ENCODE results near the gene MAST4. TPM values are rescaled to one million over a fixed set of nuclear protein-coding genes. Genes with fewer than 3 reads are reported as not detected.

Gene MAST4
- total RNA-seq, 2 donors from 2014 or later, result 11.0 to 11.5 TPM

DNA sequence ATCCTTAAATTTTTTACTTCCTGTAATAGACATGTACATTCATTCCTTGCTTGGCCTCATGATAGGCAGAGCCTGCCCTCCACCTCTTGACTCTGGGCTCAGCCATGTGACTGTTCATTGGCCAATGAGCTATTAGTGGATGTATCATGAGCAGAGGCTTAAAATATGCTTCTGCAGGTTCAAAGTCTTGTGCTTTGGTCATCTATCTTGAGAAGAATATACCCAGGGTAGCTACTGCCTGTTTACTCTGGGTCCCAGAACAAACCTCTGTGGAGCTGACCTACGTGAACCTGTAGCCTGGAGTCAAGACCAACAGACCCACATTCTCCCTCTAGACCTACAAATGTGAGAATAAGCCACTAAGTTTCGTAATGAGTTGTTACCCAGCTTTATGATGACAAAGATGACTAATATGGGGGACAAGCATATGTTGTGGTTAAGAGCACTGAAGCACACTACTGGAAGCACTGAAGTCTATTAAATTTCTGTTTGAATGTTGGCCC is 244.4 kb downstream of the MAST4 start:
- Mint-ChIP-seq H3K4me1 (peaks cover 20% of the 10 kb centered on the region), H3K27ac (no peak overlapping the region), H3K36me3 (ENCODE audit: low read depth) (no peaks in the 10 kb centered on the region), H3K4me3 (no peak overlapping the region), H3K9me3 (no peaks in the 10 kb centered on the region), H3K27me3 (ENCODE audit: insufficient read depth) (no peaks in the 10 kb centered on the region)
- Histone ChIP-seq H3K9me3 (ENCODE audit: control insufficient read depth, low read length) (no peaks in the 10 kb centered on the region), H3K27me3 (ENCODE audit: control insufficient read depth, insufficient read depth, low read length, poor library complexity, severe bottlenecking) (no peaks in the 10 kb centered on the region), H3K4me3 (ENCODE audit: low read length) (no peak overlapping the region), H3K9ac (ENCODE audit: extremely low read depth, low read length, poor library complexity, severe bottlenecking) (no peak overlapping the region), H3K27ac (ENCODE audit: low read depth, low read length) (no peak overlapping the region), H3K36me3 (ENCODE audit: control insufficient read depth, insufficient read depth, low read length) (no peaks in the 10 kb centered on the region), H3K4me1 (ENCODE audit: control insufficient read depth, insufficient read depth, low read length) (no peaks in the 10 kb centered on the region)
- DNase-seq, result no peak
- 92 to 94% methylated on average over 2 of the region's 2 CpGs for WGBS, 2 experiments (ENCODE audit: insufficient coverage in 1 of 2, insufficient read length in 1 of 2)
- TF ChIP-seq, protein P1, sequence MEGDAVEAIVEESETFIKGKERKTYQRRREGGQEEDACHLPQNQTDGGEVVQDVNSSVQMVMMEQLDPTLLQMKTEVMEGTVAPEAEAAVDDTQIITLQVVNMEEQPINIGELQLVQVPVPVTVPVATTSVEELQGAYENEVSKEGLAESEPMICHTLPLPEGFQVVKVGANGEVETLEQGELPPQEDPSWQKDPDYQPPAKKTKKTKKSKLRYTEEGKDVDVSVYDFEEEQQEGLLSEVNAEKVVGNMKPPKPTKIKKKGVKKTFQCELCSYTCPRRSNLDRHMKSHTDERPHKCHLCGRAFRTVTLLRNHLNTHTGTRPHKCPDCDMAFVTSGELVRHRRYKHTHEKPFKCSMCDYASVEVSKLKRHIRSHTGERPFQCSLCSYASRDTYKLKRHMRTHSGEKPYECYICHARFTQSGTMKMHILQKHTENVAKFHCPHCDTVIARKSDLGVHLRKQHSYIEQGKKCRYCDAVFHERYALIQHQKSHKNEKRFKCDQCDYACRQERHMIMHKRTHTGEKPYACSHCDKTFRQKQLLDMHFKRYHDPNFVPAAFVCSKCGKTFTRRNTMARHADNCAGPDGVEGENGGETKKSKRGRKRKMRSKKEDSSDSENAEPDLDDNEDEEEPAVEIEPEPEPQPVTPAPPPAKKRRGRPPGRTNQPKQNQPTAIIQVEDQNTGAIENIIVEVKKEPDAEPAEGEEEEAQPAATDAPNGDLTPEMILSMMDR (conservative IDR thresholded peaks at IDR 0.05), result no peak

DNA sequence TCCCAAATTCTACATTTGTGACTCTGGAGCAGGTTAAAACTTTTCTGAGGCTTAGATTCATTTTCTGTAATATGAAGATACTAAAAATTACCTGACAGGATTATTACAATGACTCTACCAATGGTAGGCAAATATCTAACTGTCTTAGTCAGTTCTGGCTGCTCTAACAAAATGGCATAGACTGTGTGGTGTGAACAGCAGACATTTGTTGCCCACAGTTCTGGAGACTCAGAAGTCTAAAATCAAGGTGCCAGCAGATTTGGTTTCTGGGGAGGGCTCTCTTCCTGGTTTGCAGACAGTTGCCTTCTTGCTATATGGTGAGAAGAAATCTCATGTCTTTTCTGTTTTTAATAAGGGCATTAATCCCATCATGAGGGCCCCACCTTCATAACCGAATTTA is 245.1 kb downstream of the MAST4 start:
- TF ChIP-seq, protein P1 (conservative IDR thresholded peaks at IDR 0.05), result no peak
- H3K4me3 Mint-ChIP-seq, result no peak overlapping the region
- Histone ChIP-seq H3K9me3 (ENCODE audit: control insufficient read depth, low read length) (no peaks in the 10 kb centered on the region), H3K4me3 (ENCODE audit: low read length) (no peak overlapping the region), H3K36me3 (ENCODE audit: control insufficient read depth, insufficient read depth, low read length) (no peaks in the 10 kb centered on the region), H3K9ac (ENCODE audit: extremely low read depth, low read length, poor library complexity, severe bottlenecking) (no peak overlapping the region), H3K27me3 (ENCODE audit: control insufficient read depth, insufficient read depth, low read length, poor library complexity, severe bottlenecking) (no peaks in the 10 kb centered on the region), H3K4me1 (ENCODE audit: control insufficient read depth, insufficient read depth, low read length) (no peaks in the 10 kb centered on the region), H3K27ac (ENCODE audit: low read depth, low read length) (no peak overlapping the region)
- peak; percentile 21 for DNase-seq
- no peak overlapping the region for H3K27ac Mint-ChIP-seq
- no peaks in the 10 kb centered on the region for H3K36me3 Mint-ChIP-seq (ENCODE audit: low read depth)
- 100% methylated on average over 1 of the region's 1 CpG; no CpG with 5 or more reads in 1 of the 2 experiments for WGBS, 2 experiments (ENCODE audit: insufficient coverage in 1 of 2, insufficient read length in 1 of 2)
- no peaks in the 10 kb centered on the region for H3K9me3 Mint-ChIP-seq
- peaks cover 20% of the 10 kb centered on the region for H3K4me1 Mint-ChIP-seq
- no peaks in the 10 kb centered on the region for H3K27me3 Mint-ChIP-seq (ENCODE audit: insufficient read depth)

DNA sequence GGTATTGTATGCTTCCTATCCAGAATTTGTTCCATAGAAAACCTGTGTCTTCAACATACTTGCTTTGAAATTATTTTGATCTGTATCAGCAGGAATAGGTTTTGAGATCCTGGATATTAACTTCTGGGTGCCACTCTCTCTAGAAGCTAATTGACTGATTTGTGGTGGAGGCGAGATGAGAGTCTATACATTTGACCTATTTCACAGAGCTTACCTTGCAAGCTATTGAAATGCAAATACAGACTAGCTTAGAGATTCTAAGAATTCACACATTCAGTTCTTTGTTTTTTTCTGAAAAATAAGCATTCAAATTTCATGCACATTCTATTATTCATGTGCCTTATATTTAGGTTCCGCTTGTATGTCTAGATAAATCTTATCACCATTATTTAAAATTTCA is 246.3 kb downstream of the MAST4 start:
- no peaks in the 10 kb centered on the region for H3K36me3 ChIP-seq (ENCODE audit: control insufficient read depth, insufficient read depth, low read length)
- H3K4me1 ChIP-seq (ENCODE audit: control insufficient read depth, insufficient read depth, low read length), result no peaks in the 10 kb centered on the region
- TF ChIP-seq, protein P1 (conservative IDR thresholded peaks at IDR 0.05), result no peak
- Mint-ChIP-seq H3K36me3 (ENCODE audit: low read depth) (no peaks in the 10 kb centered on the region), H3K27me3 (ENCODE audit: insufficient read depth) (no peaks in the 10 kb centered on the region), H3K4me1 (peaks cover 20% of the 10 kb centered on the region), H3K27ac (no peak overlapping the region), H3K9me3 (no peaks in the 10 kb centered on the region), H3K4me3 (no peak overlapping the region)
- WGBS, 2 experiments (ENCODE audit: insufficient coverage in 1 of 2, insufficient read length in 1 of 2), result 88 to 91% methylated on average over 2 of the region's 2 CpGs
- H3K4me3 ChIP-seq (ENCODE audit: low read length), result no peak overlapping the region
- peak; percentile 18 for DNase-seq
- H3K27ac ChIP-seq (ENCODE audit: low read depth, low read length), result no peak overlapping the region
- H3K9me3 ChIP-seq (ENCODE audit: control insufficient read depth, low read length), result no peaks in the 10 kb centered on the region
- H3K27me3 ChIP-seq (ENCODE audit: control insufficient read depth, insufficient read depth, low read length, poor library complexity, severe bottlenecking), result no peaks in the 10 kb centered on the region
- H3K9ac ChIP-seq (ENCODE audit: extremely low read depth, low read length, poor library complexity, severe bottlenecking), result no peak overlapping the region

All from endodermal cell (in vitro differentiated cells).